ENCODE measurements around the gene GPRIN3.
"Not testable (repeated sequence)": the region's sequence is repeated elsewhere in the genome, so short reads cannot be mapped to it uniquely, and the experiment has no call there.

The GPRIN3 gene

DNA sequence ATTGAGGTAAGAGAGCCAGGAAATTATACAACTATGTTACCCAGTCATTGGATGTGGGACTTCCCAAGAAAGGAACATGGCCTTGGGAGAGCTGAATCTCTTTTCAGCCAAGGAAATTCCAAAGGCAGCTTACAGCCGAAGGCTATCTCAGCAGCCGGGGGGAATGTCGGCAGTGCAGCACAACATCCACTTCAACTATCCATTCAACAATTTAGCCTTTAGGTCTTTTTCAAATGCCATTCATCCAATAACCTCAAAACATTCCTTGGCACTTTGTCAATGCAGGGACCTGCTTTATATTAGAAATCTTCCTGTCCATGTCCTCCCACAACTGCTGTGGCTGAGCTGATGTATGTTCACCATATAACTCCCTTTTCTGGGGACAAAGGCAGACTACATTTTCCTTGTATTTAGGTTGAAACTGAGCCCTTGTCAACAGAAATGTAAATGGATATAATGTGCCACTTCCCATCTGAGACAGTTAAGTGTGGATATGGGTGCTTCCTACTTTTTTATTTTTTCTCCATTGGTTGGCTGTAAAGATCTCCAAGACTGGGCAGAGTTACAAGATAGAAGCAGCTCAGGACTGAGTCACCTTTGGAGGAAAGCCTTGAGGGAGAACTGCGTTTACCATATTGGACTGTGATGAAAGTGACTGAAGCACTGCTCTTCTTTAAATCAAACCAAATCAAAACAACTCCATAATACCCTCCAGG is 94.8 kb downstream of the GPRIN3 start:
- H3K36me3 ChIP-seq (ENCODE audit: control insufficient read depth, insufficient read depth, low read length), result no peaks in the 10 kb centered on the region
- H3K27me3 ChIP-seq (replicated peaks; ENCODE audit: control insufficient read depth, insufficient read depth, low read length), result no peaks in the 10 kb centered on the region
- TF ChIP-seq, protein P1, sequence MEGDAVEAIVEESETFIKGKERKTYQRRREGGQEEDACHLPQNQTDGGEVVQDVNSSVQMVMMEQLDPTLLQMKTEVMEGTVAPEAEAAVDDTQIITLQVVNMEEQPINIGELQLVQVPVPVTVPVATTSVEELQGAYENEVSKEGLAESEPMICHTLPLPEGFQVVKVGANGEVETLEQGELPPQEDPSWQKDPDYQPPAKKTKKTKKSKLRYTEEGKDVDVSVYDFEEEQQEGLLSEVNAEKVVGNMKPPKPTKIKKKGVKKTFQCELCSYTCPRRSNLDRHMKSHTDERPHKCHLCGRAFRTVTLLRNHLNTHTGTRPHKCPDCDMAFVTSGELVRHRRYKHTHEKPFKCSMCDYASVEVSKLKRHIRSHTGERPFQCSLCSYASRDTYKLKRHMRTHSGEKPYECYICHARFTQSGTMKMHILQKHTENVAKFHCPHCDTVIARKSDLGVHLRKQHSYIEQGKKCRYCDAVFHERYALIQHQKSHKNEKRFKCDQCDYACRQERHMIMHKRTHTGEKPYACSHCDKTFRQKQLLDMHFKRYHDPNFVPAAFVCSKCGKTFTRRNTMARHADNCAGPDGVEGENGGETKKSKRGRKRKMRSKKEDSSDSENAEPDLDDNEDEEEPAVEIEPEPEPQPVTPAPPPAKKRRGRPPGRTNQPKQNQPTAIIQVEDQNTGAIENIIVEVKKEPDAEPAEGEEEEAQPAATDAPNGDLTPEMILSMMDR (IDR thresholded peaks at IDR 0.05; ENCODE audit: insufficient read depth, low read length, poor library complexity, severe bottlenecking), result no peak
- no peak for DNase-seq (ENCODE audit: extremely low read depth, insufficient read length)
- H3K4me3 ChIP-seq (replicated peaks; ENCODE audit: low read depth, low read length), result no peak overlapping the region

DNA sequence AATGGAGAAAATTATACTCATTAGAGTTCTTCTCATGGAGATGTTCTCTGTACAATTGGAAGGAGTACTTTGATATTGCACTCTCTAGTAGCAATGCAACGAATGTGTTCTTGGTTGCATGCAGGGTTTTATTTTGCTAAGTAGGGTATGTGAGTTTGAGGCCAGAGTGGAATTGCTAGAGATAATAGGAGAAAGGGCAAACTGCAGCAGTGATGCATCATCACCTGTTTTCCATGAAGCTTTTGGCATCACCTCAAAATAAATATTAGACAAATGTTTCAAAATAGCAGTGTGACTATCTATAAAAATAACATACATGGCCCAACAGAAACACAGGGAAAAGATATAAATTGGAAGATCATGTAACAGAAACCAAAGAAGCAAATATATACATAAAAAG is 103.0 kb downstream of the GPRIN3 start:
- Histone ChIP-seq H3K27me3 (replicated peaks; ENCODE audit: control insufficient read depth, insufficient read depth, low read length) (no peaks in the 10 kb centered on the region; the same call in 1 of the 2 replicates), H3K4me3 (replicated peaks; ENCODE audit: low read depth, low read length) (no peak overlapping the region), H3K36me3 (ENCODE audit: control insufficient read depth, insufficient read depth, low read length) (no peaks in the 10 kb centered on the region)
- no peak for DNase-seq (ENCODE audit: extremely low read depth, insufficient read length)
- TF ChIP-seq, protein P1 (IDR thresholded peaks at IDR 0.05; ENCODE audit: insufficient read depth, low read length, poor library complexity, severe bottlenecking), result no peak

DNA sequence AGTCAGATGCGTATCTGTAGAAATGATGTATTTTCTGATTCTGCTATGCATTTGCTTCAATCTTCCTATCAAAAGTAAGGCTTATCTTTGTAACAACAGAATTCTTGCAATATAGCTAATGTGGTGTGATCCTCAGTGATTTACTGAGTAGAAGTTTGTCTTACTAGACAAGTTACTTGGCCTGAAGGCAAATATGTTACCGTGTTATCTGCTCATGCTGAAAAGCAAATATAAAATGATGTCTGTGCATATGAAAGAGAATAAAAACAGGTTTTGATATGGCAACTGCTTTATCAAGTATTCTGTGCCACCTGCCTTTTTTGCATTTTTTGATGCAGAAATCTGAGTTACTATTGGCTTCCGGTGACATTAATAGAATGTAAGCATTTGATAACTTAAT is 103.7 kb downstream of the GPRIN3 start:
- Histone ChIP-seq H3K36me3 (ENCODE audit: control insufficient read depth, insufficient read depth, low read length) (no peaks in the 10 kb centered on the region), H3K27me3 (replicated peaks; ENCODE audit: control insufficient read depth, insufficient read depth, low read length) (no peaks in the 10 kb centered on the region; the same call in 1 of the 2 replicates), H3K4me3 (replicated peaks; ENCODE audit: low read depth, low read length) (no peak overlapping the region)
- TF ChIP-seq, protein P1 (IDR thresholded peaks at IDR 0.05; ENCODE audit: insufficient read depth, low read length, poor library complexity, severe bottlenecking), result no peak
- no peak for DNase-seq (ENCODE audit: extremely low read depth, insufficient read length)

DNA sequence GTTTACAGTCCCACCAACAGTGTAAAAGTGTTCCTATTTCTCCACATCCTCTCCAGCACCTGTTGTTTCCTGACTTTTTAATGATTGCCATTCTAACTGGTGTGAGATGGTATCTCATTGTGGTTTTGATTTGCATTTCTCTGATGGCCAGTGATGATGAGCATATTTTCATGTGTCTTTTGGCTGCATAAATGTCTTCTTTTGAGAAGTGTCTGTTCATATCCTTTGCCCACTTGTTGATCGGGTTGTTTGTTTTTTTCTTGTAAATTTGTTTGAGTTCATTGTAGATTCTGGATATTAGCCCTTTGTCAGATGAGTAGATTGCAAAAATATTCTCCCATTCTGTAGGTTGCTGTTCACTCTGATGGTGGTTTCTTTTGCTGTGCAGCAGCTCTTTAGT is 108.2 kb downstream of the GPRIN3 start:
- not testable (repeated sequence) for H3K4me3 ChIP-seq (replicated peaks; ENCODE audit: low read depth, low read length); H3K27me3 ChIP-seq (replicated peaks; ENCODE audit: control insufficient read depth, insufficient read depth, low read length); DNase-seq (ENCODE audit: extremely low read depth, insufficient read length); H3K36me3 ChIP-seq (ENCODE audit: control insufficient read depth, insufficient read depth, low read length)

DNA sequence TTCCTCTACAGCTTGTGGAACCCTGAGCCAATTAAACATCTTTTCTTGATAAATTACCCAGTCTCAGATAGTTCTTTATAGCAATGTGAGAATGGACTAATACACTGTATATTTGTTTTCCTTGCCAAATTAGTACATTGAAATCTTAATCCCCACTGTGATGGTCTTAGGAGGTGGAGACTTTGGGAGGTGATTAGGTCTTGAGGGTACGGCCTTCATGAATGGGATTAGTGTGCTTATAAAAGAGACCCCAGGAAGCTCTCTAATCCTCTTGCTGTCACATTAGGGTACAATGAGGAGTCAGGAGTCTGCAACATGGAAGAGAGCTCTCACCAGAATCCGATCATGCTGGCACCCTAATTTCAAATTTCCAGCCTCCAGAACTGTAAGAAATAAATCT is 109.7 kb downstream of the GPRIN3 start:
- TF ChIP-seq, protein P1 (IDR thresholded peaks at IDR 0.05; ENCODE audit: insufficient read depth, low read length, poor library complexity, severe bottlenecking), result no peak
- no peak for DNase-seq (ENCODE audit: extremely low read depth, insufficient read length)
- Histone ChIP-seq H3K27me3 (replicated peaks; ENCODE audit: control insufficient read depth, insufficient read depth, low read length) (no peaks in the 10 kb centered on the region), H3K36me3 (ENCODE audit: control insufficient read depth, insufficient read depth, low read length) (no peaks in the 10 kb centered on the region), H3K4me3 (replicated peaks; ENCODE audit: low read depth, low read length) (no peak overlapping the region)

DNA sequence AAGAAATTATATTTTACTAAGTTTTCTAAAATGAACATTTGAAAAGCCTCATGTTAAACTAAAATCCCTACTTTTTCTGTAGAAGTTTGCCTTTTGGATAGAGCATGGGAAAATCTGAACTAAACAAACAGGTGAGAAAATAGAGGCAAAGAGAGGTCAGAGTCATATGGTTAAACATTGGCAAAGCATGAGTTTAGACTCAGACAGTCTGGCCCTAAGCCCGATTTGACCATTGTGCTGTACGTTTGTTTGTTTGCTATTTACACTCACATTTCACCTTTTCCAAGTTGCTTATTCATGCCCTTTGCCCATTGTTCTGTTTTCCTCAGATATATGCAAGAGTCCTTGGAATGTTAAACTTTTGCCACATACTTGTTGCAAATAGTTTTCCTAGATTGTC is 110.9 kb downstream of the GPRIN3 start:
- TF ChIP-seq, protein P1 (IDR thresholded peaks at IDR 0.05; ENCODE audit: insufficient read depth, low read length, poor library complexity, severe bottlenecking), result no peak
- DNase-seq (ENCODE audit: extremely low read depth, insufficient read length), result no peak

More for the DNA sequence above, 110.9 kb downstream of the GPRIN3 start:
- Histone ChIP-seq H3K36me3 (ENCODE audit: control insufficient read depth, insufficient read depth, low read length) (no peaks in the 10 kb centered on the region), H3K4me3 (replicated peaks; ENCODE audit: low read depth, low read length) (no peak overlapping the region), H3K27me3 (replicated peaks; ENCODE audit: control insufficient read depth, insufficient read depth, low read length) (no peaks in the 10 kb centered on the region)

All from GM06990 (cell line).